HT1080 (cell line): ENCODE measurements around the gene PLEK2. TPM values are rescaled to one million over a fixed set of nuclear protein-coding genes. Genes with fewer than 3 reads are reported as not detected.
"Not testable (repeated sequence)": the region's sequence is repeated elsewhere in the genome, so short reads cannot be mapped to it uniquely, and the experiment has no call there.

ENCODE experiments used
- DNase-seq: peaks from one replicate; pipeline ENCODE4 v3.0.0-alpha.2; 2015; ENCODE audit warnings: low read depth
- total RNA-seq: library from RNA; depleted of rRNA; stranded (reverse); fragments of >200 nt; shearing (Covaris generic); gene quantifications from 2 replicates; pipeline ENCODE4 v1.2.3, GENCODE V29; 2014

The PLEK2 gene
- total RNA-seq, 1 experiment from 2014 or later = 1.4 TPM

GRCh38 chr14:67429510-67430205 lies 17.7 kb upstream of the PLEK2 start:
- DNase-seq = no peak

GRCh38 chr14:67428501-67429031 lies 16.6 kb upstream of the PLEK2 start:
- peak; percentile 69 for DNase-seq

GRCh38 chr14:67426983-67427606 lies 15.1 kb upstream of the PLEK2 start:
- DNase-seq = peak; percentile 69

DNA sequence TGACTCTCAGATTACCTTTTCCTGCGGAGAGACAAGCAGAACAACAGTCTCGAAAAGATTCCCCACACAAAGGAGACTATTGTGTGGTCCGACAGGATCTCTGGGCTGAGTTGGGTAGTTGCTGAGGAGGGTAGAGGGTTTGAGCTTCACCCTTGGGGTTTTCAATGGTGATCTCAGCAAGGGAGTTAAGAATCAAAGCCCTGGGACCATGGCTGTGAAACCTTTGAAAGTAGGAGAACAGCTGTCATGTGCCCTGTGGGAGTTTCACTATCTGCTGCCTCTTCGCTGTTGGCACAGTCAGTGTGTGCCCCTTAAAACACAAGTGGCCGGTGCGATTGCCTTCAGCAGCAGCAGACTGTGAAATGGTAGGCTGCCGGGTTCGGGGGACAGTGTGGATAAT lies 14.2 kb upstream of the PLEK2 start:
- no peak for DNase-seq

GRCh38 chr14:67425608-67426007 lies 13.6 kb upstream of the PLEK2 start:
- DNase-seq = no peak

- DNase-seq = no peak
Measured at GRCh38 chr14:67424539-67424938, 12.6 kb upstream of the PLEK2 start.

- DNase-seq = no peak
Measured at GRCh38 chr14:67423424-67423823, 11.5 kb upstream of the PLEK2 start.

DNA sequence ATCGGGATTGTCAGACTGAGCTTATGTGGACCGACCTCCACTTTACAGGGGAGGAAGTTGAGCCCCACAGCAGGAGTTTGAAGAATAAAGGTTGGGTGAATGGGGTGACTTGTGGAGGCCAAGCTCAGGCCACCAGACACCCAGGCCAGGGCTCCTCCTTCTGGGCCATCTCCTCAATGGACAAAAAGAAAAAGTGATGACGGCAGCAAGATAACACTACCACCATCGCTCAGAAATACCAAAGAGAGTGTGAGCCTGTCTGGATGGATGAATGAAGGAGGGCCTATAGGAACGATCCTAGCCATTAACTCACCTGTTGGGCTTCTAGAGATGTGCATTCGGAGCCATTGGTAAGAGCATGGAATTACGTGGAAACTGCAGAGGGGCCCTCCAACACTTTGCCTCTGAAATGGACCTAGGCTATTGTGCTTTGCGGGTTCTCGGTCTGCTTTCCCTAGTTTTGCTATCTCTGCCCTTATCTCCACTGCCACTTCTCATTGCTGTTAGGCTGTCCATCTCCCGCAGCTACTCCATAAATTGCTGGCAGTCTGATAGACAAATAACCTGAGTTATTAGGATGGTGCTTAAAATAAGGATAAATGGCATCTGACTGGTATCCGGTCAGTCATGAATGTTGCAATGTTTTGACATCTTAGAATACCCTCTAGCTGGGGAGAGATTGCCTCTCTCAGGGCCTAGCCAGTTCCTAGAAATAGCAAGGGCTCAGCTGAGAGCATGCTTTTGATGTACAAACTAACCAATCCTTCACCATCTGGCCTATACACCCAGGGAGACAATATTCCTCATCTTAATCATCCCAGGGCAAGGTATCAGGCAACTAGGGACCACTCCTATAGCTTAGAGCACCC lies 9.6 kb upstream of the PLEK2 start:
- no peak for DNase-seq

- DNase-seq = no peak
Measured at GRCh38 chr14:67420102-67420739, 8.3 kb upstream of the PLEK2 start.

DNA sequence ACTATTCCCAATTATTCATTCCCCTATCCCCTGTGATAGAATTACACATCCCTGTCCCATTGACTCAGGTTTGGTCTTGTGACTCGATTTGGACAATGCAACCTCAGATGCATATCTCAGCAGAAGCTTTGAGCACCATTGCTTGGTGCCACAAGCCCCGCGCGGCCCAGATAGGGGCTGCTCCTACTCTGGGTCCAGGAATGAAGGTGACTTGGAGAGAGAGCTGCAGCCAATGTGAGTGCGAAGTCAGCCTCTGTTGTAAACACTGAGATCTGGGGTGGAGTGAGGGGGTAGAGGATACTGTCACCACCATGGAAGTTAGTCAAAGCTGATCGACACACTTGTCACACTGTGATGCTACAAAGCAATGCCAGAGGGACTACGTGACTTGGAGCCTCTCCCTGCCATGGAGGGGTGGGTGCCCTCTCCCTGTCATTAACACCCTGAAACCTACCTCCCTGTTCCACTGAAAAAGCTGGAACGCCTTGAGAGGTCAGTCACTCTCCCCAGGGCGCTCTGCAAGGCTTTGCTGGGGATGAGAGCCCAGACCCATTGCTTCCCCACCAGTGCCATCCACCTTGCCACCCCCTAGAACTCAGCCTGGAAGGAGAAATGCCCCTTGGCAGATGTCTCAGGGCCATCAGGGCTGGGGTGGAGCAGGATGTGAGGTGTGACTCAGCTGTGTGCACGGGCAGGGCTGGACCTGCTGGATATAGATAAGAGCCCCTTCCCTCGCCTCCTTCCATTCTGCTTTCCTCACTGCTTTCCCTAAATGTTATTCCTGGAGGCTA lies 6.6 kb upstream of the PLEK2 start:
- peak; percentile 80 for DNase-seq

GRCh38 chr14:67417633-67418032 lies 5.7 kb upstream of the PLEK2 start:
- no peak for DNase-seq

DNA sequence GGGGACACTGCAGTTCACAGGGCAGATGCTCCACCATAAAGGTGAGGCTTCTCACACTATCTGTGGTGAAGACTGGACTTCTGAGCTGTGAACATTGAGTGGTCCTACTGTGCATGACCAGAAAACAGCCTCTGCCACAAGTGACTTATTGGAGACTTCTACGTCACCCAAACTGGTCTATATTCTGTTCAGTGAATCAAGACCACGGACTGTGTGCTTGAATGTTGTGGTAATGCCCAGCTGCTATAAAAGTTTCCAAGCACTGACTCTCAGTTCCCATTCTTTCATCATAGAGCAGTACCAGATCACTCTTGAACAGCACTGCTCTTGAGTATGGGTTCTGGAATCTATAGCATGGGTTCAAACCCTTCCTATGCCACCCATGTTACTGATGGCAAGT lies 4.8 kb upstream of the PLEK2 start:
- no peak for DNase-seq

DNA sequence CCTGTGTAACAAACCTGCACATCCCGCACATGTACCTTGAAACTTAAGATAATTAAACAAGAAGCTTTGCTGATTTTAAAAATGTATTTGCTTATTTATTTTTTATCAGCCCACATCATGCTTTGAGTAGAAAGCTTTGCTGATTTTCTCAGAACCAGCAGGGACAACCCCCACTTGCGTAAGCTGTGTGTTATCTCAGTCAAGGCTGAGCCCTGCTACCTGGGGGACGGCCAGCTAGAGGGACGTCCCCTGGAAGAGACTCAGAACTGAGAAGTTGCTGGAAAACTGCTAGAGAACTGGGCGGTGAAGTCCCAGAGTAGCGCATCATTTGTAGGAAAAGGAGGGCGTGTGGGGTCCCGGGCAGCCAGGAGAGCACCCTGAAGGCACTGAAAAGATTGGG lies 4.1 kb upstream of the PLEK2 start:
- DNase-seq = no peak

DNA sequence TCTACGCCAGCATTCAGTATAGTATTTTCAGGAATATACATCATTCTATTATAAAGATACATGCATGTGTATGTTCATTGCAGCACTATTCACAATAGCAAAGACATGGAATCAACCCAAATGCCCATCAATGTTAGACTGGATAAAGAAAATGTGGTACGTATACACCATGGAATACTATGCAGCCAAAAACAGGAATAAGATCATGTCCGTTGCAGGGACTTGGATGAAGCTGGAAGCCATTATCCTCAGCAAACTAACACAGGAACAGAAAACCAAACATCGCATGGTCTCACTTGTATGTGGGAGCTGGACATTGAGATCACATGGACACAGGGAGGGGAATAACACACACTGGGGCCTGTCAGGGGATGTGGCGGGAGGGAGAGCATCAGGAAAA lies 3.6 kb upstream of the PLEK2 start:
- not testable (repeated sequence) for DNase-seq

GRCh38 chr14:67413806-67414769 lies 2.1 kb upstream of the PLEK2 start:
- DNase-seq = peak; percentile 99

DNA sequence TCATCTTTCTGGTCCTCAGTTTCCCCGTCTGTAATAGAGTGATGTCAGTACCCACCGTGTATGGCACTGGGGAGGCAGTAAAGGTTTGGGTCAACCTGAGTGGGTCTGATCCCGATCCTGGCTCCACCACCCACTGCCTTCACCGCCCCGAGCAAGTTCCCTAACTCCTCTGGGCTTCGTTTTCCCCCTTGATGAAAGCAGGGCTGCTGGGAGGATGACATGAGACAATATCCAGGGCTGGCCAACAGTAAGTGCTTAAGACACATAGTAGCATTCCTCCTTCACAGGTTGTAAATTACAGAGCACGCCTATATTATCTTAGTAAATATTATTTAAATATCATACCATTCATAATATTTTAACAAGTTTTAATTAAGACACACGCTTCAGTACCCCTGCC lies 595 bp downstream of the PLEK2 start:
- no peak for DNase-seq

GRCh38 chr14:67410313-67410712 lies 1.7 kb downstream of the PLEK2 start:
- DNase-seq = no peak

DNA sequence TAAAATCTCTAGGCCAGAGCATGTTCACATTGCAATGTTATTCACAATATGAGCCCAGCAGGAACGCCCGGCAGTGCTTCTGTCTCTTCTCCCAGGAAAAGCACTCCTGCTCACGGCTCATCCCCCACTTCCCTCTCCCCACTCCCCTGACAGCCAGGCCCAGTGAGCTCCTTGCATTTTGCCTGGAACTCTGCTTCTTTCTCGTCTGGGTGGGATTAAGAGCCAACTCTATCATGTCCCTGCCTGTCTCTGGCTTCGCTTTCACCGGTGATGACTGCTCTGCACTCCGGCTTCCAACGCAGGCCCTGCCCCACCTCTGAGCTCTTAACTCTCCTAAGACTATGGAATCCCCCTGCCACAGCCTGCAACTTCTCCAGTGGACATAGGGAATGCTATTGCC lies 2.5 kb downstream of the PLEK2 start:
- no peak for DNase-seq

DNA sequence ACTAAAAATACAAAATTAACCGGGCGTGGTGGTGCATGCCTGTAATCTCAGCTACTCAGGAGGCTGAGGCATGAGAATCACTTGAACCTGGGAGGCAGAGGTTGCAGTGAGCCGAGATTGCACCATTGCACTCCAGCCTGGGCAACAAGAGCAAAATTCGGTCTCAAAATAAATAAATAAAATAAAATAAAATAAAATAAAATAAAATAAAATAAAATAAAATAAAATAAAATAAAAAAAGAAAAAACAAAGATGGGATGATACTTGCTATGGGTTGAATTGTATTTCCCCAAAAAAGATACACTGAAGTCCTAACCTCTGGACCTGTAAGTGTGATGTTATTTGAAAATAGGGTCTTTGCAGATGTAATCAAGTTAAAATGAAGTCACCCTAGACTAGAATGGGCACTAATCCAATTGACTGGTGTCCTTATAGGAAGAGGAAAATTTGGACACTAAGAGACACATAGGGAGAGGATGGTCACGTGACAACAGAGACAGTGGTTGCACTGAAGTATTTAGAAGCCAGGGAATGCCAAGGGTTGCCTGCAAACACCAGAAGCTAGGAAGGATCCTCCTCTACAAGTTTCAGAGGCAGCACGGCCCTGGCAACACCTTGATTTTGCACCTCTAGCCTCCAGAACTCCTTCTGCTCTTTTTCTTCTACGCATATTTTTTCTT lies 3.7 kb downstream of the PLEK2 start:
- not testable (repeated sequence) for DNase-seq
